Posterior vena cava (tissue), 2 donors: ENCODE data around the gene FILIP1. TPM values are rescaled to one million over a fixed set of nuclear protein-coding genes. Genes with fewer than 3 reads are reported as not detected.
A peak's percentile ranks its signal among the peaks of the same experiment; 100 is the strongest.
"Not testable (repeated sequence)": the region's sequence is repeated elsewhere in the genome, so short reads cannot be mapped to it uniquely, and the experiment has no call there.

ENCODE experiments used
- DNase-seq: peaks from one replicate; pipeline ENCODE4 v3.0.0-alpha.2; 2020; ENCODE audit warnings: low spot score
- intact Hi-C, 2 donors: fragments of 100-400 bp; cut with DNase I; formaldehyde crosslinking; loops; one replicate each; pipeline versions ENCODE4 v1.14.1 to v1.14.2; 2022 to 2023
- total RNA-seq, 2 donors: library from RNA; stranded (reverse); fragmentation: NEBNext Ultra II Directional; extraction: Animal tissue kit (Norgen Biotek cat#: 25700); gene quantifications; one replicate each; pipeline ENCODE4 v1.2.1, GENCODE V29; 2021
- donor health status: DM: yes; HTN: yes; CAD: no.
- donor health status: DM: yes; HTN: yes; CAD: no.

The FILIP1 gene
- total RNA-seq, 2 donors from 2014 or later = 40.3 to 43.2 TPM

DNA sequence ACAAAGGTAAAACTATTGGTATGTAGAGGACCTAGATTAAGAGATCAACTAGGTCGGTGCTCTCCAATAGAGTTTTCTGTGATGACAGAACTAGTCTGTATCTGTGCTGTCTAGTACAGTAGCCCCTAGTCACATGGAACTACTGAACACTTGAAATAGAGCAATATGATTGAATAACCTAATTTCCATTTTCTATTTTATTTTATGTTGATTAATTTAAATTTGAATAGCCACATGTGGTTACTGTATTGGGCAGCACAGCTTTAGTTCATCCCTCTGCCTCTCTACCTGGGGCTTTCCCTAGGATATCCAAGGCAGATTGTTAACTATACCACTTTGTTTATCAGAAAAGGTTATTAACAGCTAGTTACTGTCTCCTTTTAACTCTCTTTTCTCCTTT, 27.0 kb downstream of the FILIP1 start:
- DNase-seq = no peak
- intact Hi-C loops = no loop called here

- intact Hi-C loops = no loop called here
- DNase-seq = no peak
Measured at GRCh38 chr6:75463908-75464307, 29.7 kb downstream of the FILIP1 start.

DNA sequence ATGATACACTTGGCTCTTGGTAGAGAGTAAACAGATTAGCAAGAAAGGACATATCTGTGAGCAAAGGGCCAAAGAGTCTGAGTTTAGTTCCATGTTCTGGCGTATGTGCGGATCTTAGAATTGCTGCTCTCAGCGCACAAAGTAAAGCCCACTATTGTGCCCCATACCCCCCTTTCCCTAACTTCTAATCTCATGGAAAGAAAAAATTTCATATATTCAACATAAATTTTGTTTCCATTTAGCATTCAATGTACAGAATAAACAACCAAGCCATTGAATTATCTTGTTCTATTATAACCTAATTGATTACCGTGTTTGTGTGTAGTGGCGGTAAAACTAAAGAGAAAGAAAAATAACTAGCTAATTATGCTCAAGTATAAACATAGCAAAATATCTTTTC, 30.5 kb downstream of the FILIP1 start:
- no peak for DNase-seq
- intact Hi-C loops = no loop called here

DNA sequence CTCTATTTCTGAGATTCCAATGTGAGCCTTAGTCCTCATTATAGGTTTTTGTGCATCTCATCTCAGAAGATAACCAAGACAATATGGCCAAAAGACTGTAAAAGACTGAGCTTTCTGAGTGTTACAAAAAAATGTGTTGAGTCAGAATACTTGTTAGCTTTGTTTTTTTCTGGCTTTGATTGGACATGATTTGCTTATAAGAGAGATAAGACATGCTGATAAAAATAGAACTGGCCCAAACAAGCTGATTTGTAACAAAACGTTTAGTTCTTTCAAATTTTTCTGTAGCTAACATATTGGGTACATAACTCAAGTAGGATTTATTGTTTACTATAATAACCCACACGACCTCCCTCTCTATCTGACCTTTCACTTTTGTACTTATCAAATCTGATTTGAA, 32.9 kb downstream of the FILIP1 start:
- intact Hi-C loops = no loop called here
- DNase-seq = no peak

- DNase-seq = no peak
- intact Hi-C loops = no loop called here
Measured at GRCh38 chr6:75458895-75459294, 34.7 kb downstream of the FILIP1 start.

DNA sequence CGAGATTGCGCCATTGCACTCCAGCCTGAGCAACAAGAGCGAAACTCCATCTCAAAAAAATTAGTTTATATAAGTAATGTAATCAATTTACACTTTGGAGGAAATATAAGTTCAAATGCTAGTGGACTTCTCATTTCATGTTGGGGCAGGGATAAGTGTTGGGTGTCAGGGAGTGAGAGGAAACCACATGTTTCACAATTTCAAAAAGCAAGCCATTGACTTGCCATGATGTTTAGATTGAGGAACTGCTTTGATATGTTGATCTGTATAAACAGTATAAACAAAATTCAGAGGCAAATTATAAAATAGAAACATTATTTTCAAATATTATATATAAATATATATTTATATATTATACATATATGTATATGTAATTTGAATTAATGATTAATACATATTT, 42.7 kb downstream of the FILIP1 start:
- intact Hi-C loops = no loop called here
- DNase-seq = no peak

- DNase-seq = no peak
- intact Hi-C loops = no loop called here
Measured at GRCh38 chr6:75449630-75450206, 43.9 kb downstream of the FILIP1 start.

DNA sequence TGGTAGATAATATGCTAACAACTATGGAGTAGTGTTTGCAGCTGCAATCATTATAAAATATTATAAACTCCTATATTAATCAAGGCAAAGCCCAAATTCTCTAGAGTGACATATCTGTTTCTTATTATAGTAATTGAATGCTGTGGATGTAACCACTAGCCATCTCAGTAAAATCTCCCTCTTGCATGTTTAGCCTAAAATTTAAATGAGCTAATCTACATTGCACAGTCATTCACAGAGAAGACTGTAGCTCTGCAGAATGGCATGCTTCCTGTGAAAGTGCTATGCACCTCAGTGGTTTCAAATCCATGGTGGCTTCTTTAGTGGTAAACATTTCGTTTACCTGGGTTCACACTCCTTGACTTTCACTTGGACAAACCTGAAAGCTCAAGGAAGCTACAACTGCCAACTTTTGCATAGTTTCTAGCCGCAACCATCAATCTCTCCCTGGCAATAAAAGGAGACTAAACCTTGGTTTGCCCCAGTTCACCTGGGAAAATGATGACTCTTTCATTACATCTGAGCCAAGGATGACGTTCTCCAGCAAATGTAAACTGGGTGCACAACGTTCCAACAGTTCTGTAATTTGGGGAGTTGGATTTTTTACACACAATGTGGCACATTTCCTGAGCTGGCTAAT, 47.2 kb downstream of the FILIP1 start:
- intact Hi-C loops = no loop called here

DNA sequence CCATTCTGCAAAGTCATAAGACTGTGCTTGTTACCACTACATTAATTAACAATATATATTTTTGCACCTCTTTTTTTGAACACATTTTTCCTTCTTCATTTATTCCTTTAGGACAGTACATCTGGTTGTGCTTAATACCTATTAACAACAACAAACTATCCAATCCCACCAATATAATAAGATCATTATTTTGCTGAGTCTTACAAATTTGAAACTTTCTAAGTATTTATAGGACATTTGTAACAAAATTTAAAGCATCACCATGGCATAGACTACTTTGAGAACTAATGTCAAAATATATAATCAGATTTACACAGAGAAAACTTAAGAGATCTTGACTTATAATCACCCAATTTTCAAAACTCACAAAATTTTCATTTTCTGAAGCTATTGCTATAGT, 47.9 kb downstream of the FILIP1 start:
- no peak for DNase-seq

More for the DNA sequence above, 47.2 kb downstream of the FILIP1 start:
- DNase-seq = no peak

GRCh38 chr6:75444899-75445298, 48.7 kb downstream of the FILIP1 start:
- DNase-seq = no peak
- intact Hi-C loops = no loop called here

More for the DNA sequence above, 47.9 kb downstream of the FILIP1 start:
- intact Hi-C loops = no loop called here

GRCh38 chr6:75441883-75442282, 51.7 kb downstream of the FILIP1 start:
- DNase-seq, intact Hi-C loops: not testable (repeated sequence)

- DNase-seq, intact Hi-C loops: not testable (repeated sequence)
Measured at GRCh38 chr6:75441479-75441878, 52.1 kb downstream of the FILIP1 start.

- intact Hi-C loops = no loop called here
- DNase-seq = no peak
Measured at GRCh38 chr6:75438442-75439116, 55.0 kb downstream of the FILIP1 start.

- DNase-seq = no peak
- intact Hi-C loops = no loop called here
Measured at GRCh38 chr6:75438013-75438431, 55.6 kb downstream of the FILIP1 start.

DNA sequence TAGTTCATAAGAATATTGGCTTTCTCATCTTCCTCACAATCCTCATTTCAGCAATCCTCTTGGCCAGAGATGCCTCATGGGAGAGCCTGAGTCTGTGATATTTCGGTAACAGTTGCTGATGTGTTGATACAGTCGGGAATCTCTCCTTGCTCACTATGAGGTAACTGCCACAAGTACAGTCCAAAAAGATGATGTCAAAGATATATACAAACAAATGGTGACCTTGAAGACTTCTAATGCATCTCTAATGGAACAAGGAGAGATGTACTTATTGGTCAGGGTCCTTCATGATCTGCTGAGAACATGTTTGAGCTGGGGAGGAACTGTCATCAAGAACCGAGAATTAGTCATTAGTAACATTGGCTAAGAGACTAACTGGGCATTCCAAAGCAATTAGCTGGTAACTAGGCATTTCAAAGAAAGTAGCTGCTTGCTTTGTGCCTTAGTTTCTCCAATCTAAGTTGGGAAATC, 56.1 kb downstream of the FILIP1 start:
- no peak for DNase-seq
- intact Hi-C loops = no loop called here

DNA sequence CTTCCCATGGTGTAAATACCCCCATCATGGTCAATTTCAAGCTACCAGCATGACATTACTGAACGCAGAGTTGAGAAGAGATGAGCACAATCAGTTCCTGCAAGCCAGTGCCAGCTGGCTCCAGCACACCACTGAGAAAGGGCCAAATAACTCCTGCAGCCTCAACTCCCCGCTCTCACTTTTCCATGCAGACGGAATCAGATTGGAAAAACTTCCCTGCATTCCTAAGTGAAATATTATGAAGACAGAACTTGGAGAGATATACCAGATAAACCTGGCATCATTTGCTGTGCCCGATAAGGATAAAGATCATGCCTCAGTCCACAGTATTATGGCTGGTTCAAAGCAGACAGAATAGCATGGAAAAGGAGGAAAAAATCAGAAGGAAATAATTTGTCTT, 56.7 kb downstream of the FILIP1 start:
- DNase-seq = peak; percentile 88
- intact Hi-C loops = no loop called here

GRCh38 chr6:75432809-75433208, 60.8 kb downstream of the FILIP1 start:
- DNase-seq, intact Hi-C loops: not testable (repeated sequence)

- no peak for DNase-seq
- intact Hi-C loops = no loop called here
Measured at GRCh38 chr6:75431379-75431778, 62.2 kb downstream of the FILIP1 start.

GRCh38 chr6:75430631-75431325, 62.8 kb downstream of the FILIP1 start:
- intact Hi-C loops = no loop called here
- no peak for DNase-seq
